Esophagus (tissue), 2 donors: ENCODE measurements around the gene C4orf51. TPM values are rescaled to one million over a fixed set of nuclear protein-coding genes. Genes with fewer than 3 reads are reported as not detected.

Source experiments
- H3K27ac ChIP-seq, 2 donors: one replicate each; pipeline ENCODE4 v1.5.1; 2013; ENCODE audit warnings: low read depth in 2 of 2, mild to moderate bottlenecking in 2 of 2, inconsistent platforms in 1 of 2, low read length in 1 of 2, moderate library complexity in 1 of 2
- H3K27me3 ChIP-seq, 2 donors: one replicate each; pipeline ENCODE4 v1.6.1; 2013; ENCODE audit warnings: low read length in 2 of 2, control low read depth in 1 of 2, mild to moderate bottlenecking in 1 of 2; ENCODE audit not compliant: insufficient read depth in 2 of 2, control insufficient read depth in 1 of 2
- H3K36me3 ChIP-seq, 2 donors: one replicate each; pipeline ENCODE4 v1.6.1; 2013; ENCODE audit warnings: low read length in 1 of 2; ENCODE audit not compliant: control insufficient read depth in 2 of 2, insufficient read depth in 2 of 2
- H3K4me1 ChIP-seq, 2 donors: one replicate each; pipeline ENCODE4 v1.6.1; 2013; ENCODE audit warnings: low read length in 1 of 2; ENCODE audit not compliant: control insufficient read depth in 2 of 2, insufficient read depth in 2 of 2
- H3K4me3 ChIP-seq, 2 donors: one replicate each; pipeline ENCODE4 v1.5.1; 2013; ENCODE audit warnings: low read length in 2 of 2, mild to moderate bottlenecking in 2 of 2, low read depth in 1 of 2, moderate library complexity in 1 of 2
- H3K9me3 ChIP-seq, 2 donors: one replicate each; pipeline ENCODE4 v1.6.1; 2013; ENCODE audit warnings: mild to moderate bottlenecking in 2 of 2, low read depth in 1 of 2, low read length in 1 of 2, moderate library complexity in 1 of 2; ENCODE audit not compliant: control insufficient read depth in 2 of 2, insufficient read depth in 1 of 2
- WGBS, 2 donors: extraction: QIAGEN DNeasy Blood & Tissue Kit; methylation state at CpG; one replicate each; pipeline ENCODE4 v1.1.7; 2013; 5-methylcytosine and 5-hydroxymethylcytosine counted together
- polyA plus RNA-seq, 2 donors: library from polyadenylated mRNA; stranded (reverse); fragments of 200-250 nt; gene quantifications; one replicate each; pipeline ENCODE4 v1.2.3, GENCODE V29; 2013
- donor health status: healthy with polysubstance abuse.
- donor health status: Bipolar disorder and iron deficiency.

The C4orf51 gene
- polyA plus RNA-seq, 2 donors = not detected

- no peaks in the 10 kb centered on the region for H3K4me1 ChIP-seq
- no peak overlapping the region for H3K4me3 ChIP-seq
- peaks cover 6 to 16% of the 10 kb centered on the region in 2 donors for H3K36me3 ChIP-seq
- no peaks in the 10 kb centered on the region for H3K27me3 ChIP-seq
- peaks cover 0 to 2% of the 10 kb centered on the region in 2 donors for H3K9me3 ChIP-seq
- no peak overlapping the region for H3K27ac ChIP-seq
- 97 to 98% methylated on average over 49 of the region's 49 CpGs for WGBS, 2 donors
Measured at GRCh38 chr4:145760961-145761929, 81.3 kb downstream of the C4orf51 start.

DNA sequence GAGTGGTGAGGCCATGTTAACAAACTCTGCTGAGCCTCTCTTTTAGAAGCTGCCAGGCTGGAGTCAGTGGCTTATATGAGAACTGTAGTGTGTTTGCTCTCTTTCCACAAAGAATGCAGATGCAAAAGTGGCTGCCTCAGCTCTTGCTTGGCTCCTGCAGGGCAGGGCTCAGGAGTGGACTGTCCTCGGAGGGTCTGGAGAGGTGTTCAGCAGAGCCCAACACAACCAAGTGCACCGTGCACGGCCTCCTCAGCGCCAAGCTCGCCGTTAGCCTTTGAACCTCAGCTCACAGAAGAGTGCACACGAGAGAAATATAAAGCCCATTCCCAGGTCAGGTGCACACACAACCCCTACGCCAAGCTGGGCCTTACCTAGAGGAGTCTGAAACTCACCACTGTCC lies 82.8 kb downstream of the C4orf51 start:
- no peak overlapping the region for H3K4me3 ChIP-seq
- H3K36me3 ChIP-seq = peaks cover 6 to 16% of the 10 kb centered on the region in 2 donors
- 94% methylated on average over 8 of the region's 8 CpGs for WGBS, 2 donors
- H3K27me3 ChIP-seq = no peaks in the 10 kb centered on the region
- no peak overlapping the region for H3K27ac ChIP-seq
- H3K4me1 ChIP-seq = no peaks in the 10 kb centered on the region
- peaks cover 0 to 2% of the 10 kb centered on the region in 2 donors for H3K9me3 ChIP-seq

GRCh38 chr4:145763399-145763798 lies 83.5 kb downstream of the C4orf51 start:
- peaks cover 6 to 16% of the 10 kb centered on the region in 2 donors for H3K36me3 ChIP-seq
- H3K4me1 ChIP-seq = no peaks in the 10 kb centered on the region
- no peaks in the 10 kb centered on the region for H3K27me3 ChIP-seq
- peaks cover 0 to 2% of the 10 kb centered on the region in 2 donors for H3K9me3 ChIP-seq
- no peak overlapping the region for H3K27ac ChIP-seq
- no peak overlapping the region for H3K4me3 ChIP-seq
- WGBS, 2 donors = 92 to 94% methylated on average over 4 of the region's 4 CpGs

DNA sequence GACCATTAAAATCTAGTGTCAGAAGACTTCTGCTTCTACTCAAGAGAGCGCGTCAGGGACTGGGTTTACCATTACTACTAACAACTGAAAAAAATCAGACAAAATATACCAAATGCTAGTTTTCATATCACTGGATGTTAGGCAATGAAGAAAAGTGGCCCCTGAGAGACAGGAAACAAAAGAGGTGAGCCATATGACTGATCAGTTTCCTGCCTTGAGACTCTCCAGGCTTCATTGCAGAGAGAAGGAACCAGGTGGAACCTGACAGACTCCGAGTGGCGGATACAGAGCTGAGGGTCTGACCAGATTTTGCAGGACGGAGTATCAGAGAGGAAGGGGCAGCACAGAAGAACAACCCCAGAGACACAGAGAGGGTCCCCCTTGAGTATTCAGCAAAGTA lies 86.3 kb downstream of the C4orf51 start:
- WGBS, 2 donors = 91 to 97% methylated on average over 5 of the region's 5 CpGs
- H3K36me3 ChIP-seq = peaks cover 2 to 10% of the 10 kb centered on the region in 2 donors

GRCh38 chr4:145769450-145770037 lies 89.6 kb downstream of the C4orf51 start:
- H3K36me3 ChIP-seq = peaks cover 6 to 15% of the 10 kb centered on the region in 2 donors

More for the DNA sequence above, 86.3 kb downstream of the C4orf51 start:
- Histone ChIP-seq H3K27ac (no peak overlapping the region), H3K4me1 (no peaks in the 10 kb centered on the region), H3K9me3 (peaks cover 0 to under 1% of the 10 kb centered on the region in 2 donors), H3K27me3 (no peaks in the 10 kb centered on the region), H3K4me3 (no peak overlapping the region)

DNA sequence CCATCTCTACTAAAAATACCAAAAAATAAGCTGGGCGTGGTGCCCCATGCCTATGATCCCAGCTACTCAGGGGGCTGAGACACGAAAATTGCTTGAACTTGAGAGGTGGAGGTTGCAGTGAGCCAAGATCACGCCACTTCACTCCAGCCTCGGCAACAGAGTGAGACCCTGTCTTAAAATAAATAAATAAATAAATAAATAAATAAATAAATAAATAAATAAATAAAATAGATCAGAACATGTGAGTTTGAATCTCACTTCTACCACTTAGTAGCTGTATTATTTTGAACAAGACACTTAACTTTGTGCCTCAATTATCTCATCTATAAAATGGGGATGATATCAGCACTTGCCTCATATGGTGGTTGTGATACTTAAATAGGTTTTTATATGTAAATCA lies 90.2 kb downstream of the C4orf51 start:
- 88 to 90% methylated on average over 4 of the region's 4 CpGs for WGBS, 2 donors
- H3K9me3 ChIP-seq = no peaks in the 10 kb centered on the region
- H3K4me3 ChIP-seq = no peak overlapping the region
- peaks cover 6 to 14% of the 10 kb centered on the region in 2 donors for H3K36me3 ChIP-seq
- no peaks in the 10 kb centered on the region for H3K27me3 ChIP-seq
- no peak overlapping the region for H3K27ac ChIP-seq
- H3K4me1 ChIP-seq = no peaks in the 10 kb centered on the region

More at GRCh38 chr4:145769450-145770037, 89.6 kb downstream of the C4orf51 start:
- Histone ChIP-seq H3K4me1 (no peaks in the 10 kb centered on the region), H3K27ac (no peak overlapping the region), H3K4me3 (no peak overlapping the region), H3K9me3 (no peaks in the 10 kb centered on the region), H3K27me3 (no peaks in the 10 kb centered on the region)
- WGBS, 2 donors = 75 to 83% methylated on average over 2 of the region's 2 CpGs

DNA sequence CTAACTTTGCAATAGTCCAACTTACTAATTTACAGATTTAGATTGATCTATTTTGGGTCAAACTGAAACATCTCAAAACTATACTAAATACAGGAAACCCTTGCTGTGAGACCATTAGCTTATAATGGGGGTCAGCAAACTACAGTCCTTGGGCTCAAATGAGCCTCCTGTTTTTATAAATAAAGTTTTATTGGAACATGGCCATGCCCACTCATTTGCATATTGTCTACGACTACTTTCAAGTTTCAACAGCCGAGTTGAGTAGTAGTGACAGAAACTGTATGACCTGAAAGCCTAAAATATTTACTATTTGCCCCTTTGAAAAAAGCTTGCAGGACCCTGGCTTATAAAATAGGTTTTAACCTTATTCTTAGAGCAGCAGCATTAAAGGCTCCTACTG lies 92.4 kb downstream of the C4orf51 start:
- no peak overlapping the region for H3K27ac ChIP-seq
- 87 to 91% methylated on average over 2 of the region's 2 CpGs for WGBS, 2 donors
- H3K27me3 ChIP-seq = no peaks in the 10 kb centered on the region
- peaks cover 6 to 10% of the 10 kb centered on the region in 2 donors for H3K36me3 ChIP-seq
- H3K4me3 ChIP-seq = no peak overlapping the region
- H3K9me3 ChIP-seq = no peaks in the 10 kb centered on the region
- H3K4me1 ChIP-seq = no peaks in the 10 kb centered on the region

- no peaks in the 10 kb centered on the region for H3K4me1 ChIP-seq
- H3K27ac ChIP-seq = no peak overlapping the region
- no peaks in the 10 kb centered on the region for H3K9me3 ChIP-seq
- 83 to 88% methylated on average over 6 of the region's 6 CpGs for WGBS, 2 donors
- peaks cover 6 to 10% of the 10 kb centered on the region in 2 donors for H3K36me3 ChIP-seq
- H3K27me3 ChIP-seq = no peaks in the 10 kb centered on the region
- no peak overlapping the region for H3K4me3 ChIP-seq
Measured at GRCh38 chr4:145773581-145774234, 93.8 kb downstream of the C4orf51 start.

GRCh38 chr4:145774473-145774872 lies 94.5 kb downstream of the C4orf51 start:
- Histone ChIP-seq H3K4me1 (no peaks in the 10 kb centered on the region), H3K9me3 (no peaks in the 10 kb centered on the region), H3K36me3 (peaks cover 6 to 10% of the 10 kb centered on the region in 2 donors), H3K27me3 (no peaks in the 10 kb centered on the region), H3K4me3 (no peak overlapping the region), H3K27ac (no peak overlapping the region)
- 94 to 96% methylated on average over 6 of the region's 6 CpGs for WGBS, 2 donors
